ENCODE data around the gene RIMS1.

RIMS1 gene

GRCh38 chr6:72267470-72267869, 381.1 kb downstream of the RIMS1 start:
- H3K27ac Mint-ChIP-seq, result no peak overlapping the region
- no peaks in the 10 kb centered on the region for H3K27me3 Mint-ChIP-seq
- H3K9me3 Mint-ChIP-seq, result no peaks in the 10 kb centered on the region
- no peak overlapping the region for H3K4me3 Mint-ChIP-seq
- H3K4me1 Mint-ChIP-seq (ENCODE audit: low read depth), result no peaks in the 10 kb centered on the region
- H3K36me3 Mint-ChIP-seq (ENCODE audit: low read depth), result no peaks in the 10 kb centered on the region
- DNase-seq, result no peak

GRCh38 chr6:72271531-72271930, 385.2 kb downstream of the RIMS1 start:
- DNase-seq, result no peak
- Mint-ChIP-seq H3K36me3 (ENCODE audit: low read depth) (no peaks in the 10 kb centered on the region), H3K4me3 (no peak overlapping the region), H3K9me3 (no peaks in the 10 kb centered on the region), H3K4me1 (ENCODE audit: low read depth) (no peaks in the 10 kb centered on the region), H3K27ac (no peak overlapping the region), H3K27me3 (no peaks in the 10 kb centered on the region)

- Mint-ChIP-seq H3K27ac (no peak overlapping the region), H3K4me3 (no peak overlapping the region), H3K4me1 (ENCODE audit: low read depth) (no peaks in the 10 kb centered on the region), H3K9me3 (no peaks in the 10 kb centered on the region), H3K27me3 (no peaks in the 10 kb centered on the region), H3K36me3 (ENCODE audit: low read depth) (no peaks in the 10 kb centered on the region)
- DNase-seq, result no peak
These were observed 386.6 kb downstream of the RIMS1 start for GRCh38 chr6:72272958-72273357.

- no peak overlapping the region for H3K4me3 Mint-ChIP-seq
- no peak for DNase-seq
- no peaks in the 10 kb centered on the region for H3K27me3 Mint-ChIP-seq
- H3K36me3 Mint-ChIP-seq (ENCODE audit: low read depth), result no peaks in the 10 kb centered on the region
- H3K4me1 Mint-ChIP-seq (ENCODE audit: low read depth), result no peaks in the 10 kb centered on the region
- no peaks in the 10 kb centered on the region for H3K9me3 Mint-ChIP-seq
- H3K27ac Mint-ChIP-seq, result no peak overlapping the region
These were observed 389.5 kb downstream of the RIMS1 start for GRCh38 chr6:72275888-72276287.

GRCh38 chr6:72282201-72282600, 395.9 kb downstream of the RIMS1 start:
- no peaks in the 10 kb centered on the region for H3K27me3 Mint-ChIP-seq
- no peak overlapping the region for H3K4me3 Mint-ChIP-seq
- no peaks in the 10 kb centered on the region for H3K36me3 Mint-ChIP-seq (ENCODE audit: low read depth)
- no peak overlapping the region for H3K27ac Mint-ChIP-seq
- DNase-seq, result no peak
- no peaks in the 10 kb centered on the region for H3K4me1 Mint-ChIP-seq (ENCODE audit: low read depth)
- no peaks in the 10 kb centered on the region for H3K9me3 Mint-ChIP-seq

- H3K27me3 Mint-ChIP-seq, result no peaks in the 10 kb centered on the region
- H3K4me1 Mint-ChIP-seq (ENCODE audit: low read depth), result no peaks in the 10 kb centered on the region
- no peaks in the 10 kb centered on the region for H3K36me3 Mint-ChIP-seq (ENCODE audit: low read depth)
- H3K27ac Mint-ChIP-seq, result no peak overlapping the region
- no peak overlapping the region for H3K4me3 Mint-ChIP-seq
- no peaks in the 10 kb centered on the region for H3K9me3 Mint-ChIP-seq
- DNase-seq, result no peak
These were observed 397.2 kb downstream of the RIMS1 start for GRCh38 chr6:72283571-72283970.

DNA sequence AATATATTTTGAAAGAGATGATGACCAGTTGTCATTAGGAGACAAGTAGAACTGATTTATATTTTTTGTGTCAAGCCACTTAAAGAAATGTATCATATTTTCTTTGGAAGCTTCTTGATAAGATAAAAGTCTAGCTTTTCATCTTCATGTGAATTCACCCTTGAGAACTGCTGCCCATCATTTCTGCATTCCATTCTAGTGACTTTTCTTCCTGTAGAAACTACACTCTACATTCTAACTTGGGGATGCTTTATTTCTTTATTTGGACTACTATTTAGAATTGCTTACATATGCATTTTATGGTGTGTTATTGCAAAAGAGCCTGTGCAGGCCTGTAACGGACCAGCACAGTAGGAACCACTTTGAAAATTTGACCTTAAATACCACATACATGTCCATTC, 400.6 kb downstream of the RIMS1 start:
- H3K9me3 Mint-ChIP-seq, result no peaks in the 10 kb centered on the region
- H3K4me1 Mint-ChIP-seq (ENCODE audit: low read depth), result no peaks in the 10 kb centered on the region
- DNase-seq, result no peak
- no peak overlapping the region for H3K27ac Mint-ChIP-seq
- H3K27me3 Mint-ChIP-seq, result no peaks in the 10 kb centered on the region
- H3K4me3 Mint-ChIP-seq, result no peak overlapping the region
- no peaks in the 10 kb centered on the region for H3K36me3 Mint-ChIP-seq (ENCODE audit: low read depth)

DNA sequence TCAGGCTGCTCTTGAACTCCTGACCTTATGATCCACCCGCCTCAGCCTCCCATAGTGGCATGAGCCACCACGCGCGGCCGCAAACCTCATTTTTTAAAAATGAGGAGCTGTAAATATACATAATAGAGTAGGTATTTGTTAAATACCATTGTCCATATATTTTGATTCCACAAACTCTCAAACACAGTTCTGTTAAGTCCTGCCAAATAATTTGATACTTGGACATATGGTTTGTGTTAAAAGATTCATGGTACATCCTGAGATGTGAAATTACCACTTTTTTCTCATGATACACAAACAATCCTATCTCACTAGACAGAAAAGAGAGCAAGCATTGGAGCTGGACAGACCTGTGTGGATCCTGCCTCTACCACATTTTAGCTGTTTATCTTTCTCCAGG, 401.5 kb downstream of the RIMS1 start:
- Mint-ChIP-seq H3K27ac (no peak overlapping the region), H3K4me3 (no peak overlapping the region), H3K9me3 (no peaks in the 10 kb centered on the region), H3K27me3 (no peaks in the 10 kb centered on the region), H3K4me1 (ENCODE audit: low read depth) (no peaks in the 10 kb centered on the region), H3K36me3 (ENCODE audit: low read depth) (no peaks in the 10 kb centered on the region)
- DNase-seq, result no peak

GRCh38 chr6:72288592-72288991, 402.2 kb downstream of the RIMS1 start:
- Mint-ChIP-seq H3K27ac (no peak overlapping the region), H3K4me1 (ENCODE audit: low read depth) (no peaks in the 10 kb centered on the region), H3K27me3 (no peaks in the 10 kb centered on the region), H3K4me3 (no peak overlapping the region), H3K9me3 (no peaks in the 10 kb centered on the region), H3K36me3 (ENCODE audit: low read depth) (no peaks in the 10 kb centered on the region)
- DNase-seq, result no peak

- no peak for DNase-seq
- Mint-ChIP-seq H3K4me1 (ENCODE audit: low read depth) (no peaks in the 10 kb centered on the region), H3K27me3 (no peaks in the 10 kb centered on the region), H3K36me3 (ENCODE audit: low read depth) (no peaks in the 10 kb centered on the region), H3K4me3 (no peak overlapping the region), H3K9me3 (no peaks in the 10 kb centered on the region), H3K27ac (no peak overlapping the region)
These were observed 404.3 kb downstream of the RIMS1 start for GRCh38 chr6:72290620-72291019.

DNA sequence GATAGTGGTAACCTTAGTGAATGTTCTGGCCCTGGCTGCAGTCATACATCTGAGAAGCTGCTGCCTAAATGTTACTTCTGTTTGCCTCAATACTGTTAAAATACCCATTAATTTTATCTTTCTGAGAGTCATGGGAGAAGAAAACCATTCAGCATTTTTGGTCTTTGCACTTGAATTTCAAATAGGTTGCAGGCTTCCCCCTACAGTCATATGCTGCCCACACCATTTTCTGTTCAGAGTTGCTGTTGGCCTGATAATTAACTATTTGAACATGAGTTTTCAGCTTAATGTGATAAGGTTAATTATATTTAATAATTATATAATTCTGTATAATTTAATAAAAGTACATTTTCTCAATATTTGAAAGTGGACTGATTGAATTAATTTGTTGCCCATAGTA, 410.0 kb downstream of the RIMS1 start:
- DNase-seq, result no peak

DNA sequence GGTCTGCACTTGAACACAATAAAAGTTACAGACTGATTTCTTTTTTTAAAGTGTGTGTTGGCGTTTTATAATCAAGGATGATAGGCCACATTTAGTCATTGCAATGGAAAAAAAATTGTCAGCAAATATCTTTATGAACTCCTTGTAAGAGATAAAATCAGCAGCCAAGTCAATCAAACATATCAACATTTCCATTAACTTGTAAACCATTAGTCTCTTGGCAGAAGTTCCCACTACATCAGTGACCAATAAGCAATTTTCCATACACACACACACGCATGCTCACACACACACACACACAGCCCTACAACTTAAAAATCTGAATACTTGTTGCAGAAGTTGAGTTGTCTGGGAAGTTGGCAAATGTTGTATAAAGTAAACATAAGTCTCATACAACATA, 419.6 kb downstream of the RIMS1 start:
- no peak overlapping the region for H3K27ac Mint-ChIP-seq
- no peak for DNase-seq
- H3K4me3 Mint-ChIP-seq, result no peak overlapping the region
- H3K36me3 Mint-ChIP-seq (ENCODE audit: low read depth), result no peaks in the 10 kb centered on the region
- no peaks in the 10 kb centered on the region for H3K4me1 Mint-ChIP-seq (ENCODE audit: low read depth)
- no peaks in the 10 kb centered on the region for H3K27me3 Mint-ChIP-seq
- H3K9me3 Mint-ChIP-seq, result no peaks in the 10 kb centered on the region

More for the DNA sequence above, 410.0 kb downstream of the RIMS1 start:
- Mint-ChIP-seq H3K36me3 (ENCODE audit: low read depth) (no peaks in the 10 kb centered on the region), H3K4me3 (no peak overlapping the region), H3K4me1 (ENCODE audit: low read depth) (no peaks in the 10 kb centered on the region), H3K27me3 (no peaks in the 10 kb centered on the region), H3K27ac (no peak overlapping the region), H3K9me3 (no peaks in the 10 kb centered on the region)

- H3K36me3 Mint-ChIP-seq (ENCODE audit: low read depth), result no peaks in the 10 kb centered on the region
- H3K27me3 Mint-ChIP-seq, result no peaks in the 10 kb centered on the region
- no peaks in the 10 kb centered on the region for H3K4me1 Mint-ChIP-seq (ENCODE audit: low read depth)
- DNase-seq, result peak; percentile 8
- no peaks in the 10 kb centered on the region for H3K9me3 Mint-ChIP-seq
- no peak overlapping the region for H3K27ac Mint-ChIP-seq
- H3K4me3 Mint-ChIP-seq, result no peak overlapping the region
These were observed 430.5 kb downstream of the RIMS1 start for GRCh38 chr6:72316675-72317380.

GRCh38 chr6:72321788-72322187, 435.4 kb downstream of the RIMS1 start:
- no peak overlapping the region for H3K27ac Mint-ChIP-seq
- H3K4me1 Mint-ChIP-seq (ENCODE audit: low read depth), result no peaks in the 10 kb centered on the region
- H3K9me3 Mint-ChIP-seq, result no peaks in the 10 kb centered on the region
- no peak for DNase-seq
- no peak overlapping the region for H3K4me3 Mint-ChIP-seq
- no peaks in the 10 kb centered on the region for H3K36me3 Mint-ChIP-seq (ENCODE audit: low read depth)
- peaks cover 5% of the 10 kb centered on the region for H3K27me3 Mint-ChIP-seq

GRCh38 chr6:72322771-72323170, 436.4 kb downstream of the RIMS1 start:
- H3K27me3 Mint-ChIP-seq, result peaks cover 5% of the 10 kb centered on the region

DNA sequence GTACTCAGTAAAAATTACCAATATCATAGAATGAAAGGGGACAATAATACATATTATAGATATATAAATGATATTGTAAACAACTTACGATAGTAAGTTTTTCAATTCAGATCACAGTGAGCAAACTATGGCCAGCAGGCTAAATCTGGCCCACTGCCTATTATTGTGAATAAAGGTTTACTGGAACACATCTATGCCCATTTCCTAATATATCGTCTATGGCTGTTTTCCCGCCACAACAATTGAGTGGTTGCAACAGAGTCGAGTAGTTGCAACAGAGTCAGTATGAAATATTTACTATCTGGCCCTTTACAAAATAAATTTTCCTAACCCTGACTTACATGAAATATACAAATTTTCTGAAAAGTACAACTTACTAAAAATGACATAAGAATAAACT, 438.2 kb downstream of the RIMS1 start:
- Mint-ChIP-seq H3K4me3 (no peak overlapping the region), H3K27ac (no peak overlapping the region), H3K36me3 (ENCODE audit: low read depth) (no peaks in the 10 kb centered on the region), H3K9me3 (no peaks in the 10 kb centered on the region), H3K4me1 (ENCODE audit: low read depth) (no peaks in the 10 kb centered on the region), H3K27me3 (peaks cover 5% of the 10 kb centered on the region)
- DNase-seq, result no peak

More at GRCh38 chr6:72322771-72323170, 436.4 kb downstream of the RIMS1 start:
- Mint-ChIP-seq H3K4me3 (no peak overlapping the region), H3K36me3 (ENCODE audit: low read depth) (no peaks in the 10 kb centered on the region), H3K27ac (no peak overlapping the region), H3K9me3 (no peaks in the 10 kb centered on the region), H3K4me1 (ENCODE audit: low read depth) (no peaks in the 10 kb centered on the region)
- no peak for DNase-seq
